Esophagus muscularis mucosa (tissue), 4 donors: Measurements from ENCODE around the gene OBP2B. TPM values are rescaled to one million over a fixed set of nuclear protein-coding genes. Genes with fewer than 3 reads are reported as not detected.
"Not testable (repeated sequence)": the region's sequence is repeated elsewhere in the genome, so short reads cannot be mapped to it uniquely, and the experiment has no call there.

Experiments
- DNase-seq: peaks from one replicate; pipeline ENCODE4 v3.0.0-alpha.2; 2017; ENCODE audit errors: extremely low spot score
- H3K27ac ChIP-seq, 4 donors: fragments of 200-600 bp; sonication (generic); replicated peaks in 1 of 4; 1 replicate in 3 of 4; 2 replicates in 1 of 4; pipeline ENCODE4 v1.5.1; 2016 to 2019; ENCODE audit warnings: mild to moderate bottlenecking in 1 of 4
- H3K27me3 ChIP-seq, 4 donors: fragments of 200-600 bp; sonication (generic); one replicate each; pipeline versions ENCODE4 v1.5.1 to v1.6.0; 2016 to 2019
- H3K36me3 ChIP-seq, 4 donors: fragments of 200-600 bp; sonication (generic); one replicate each; pipeline ENCODE4 v1.5.1; 2016 to 2019
- H3K4me1 ChIP-seq, 4 donors: fragments of 200-600 bp; sonication (generic); one replicate each; pipeline ENCODE4 v1.5.1; 2016 to 2019
- H3K4me3 ChIP-seq, 4 donors: fragments of 200-600 bp; sonication (generic); 1 replicate in 2 of 4; 2 replicates in 2 of 4; pipeline ENCODE4 v1.5.1; 2016 to 2019; ENCODE audit warnings: mild to moderate bottlenecking in 4 of 4, moderate library complexity in 1 of 4
- H3K9me3 ChIP-seq, 4 donors: fragments of 200-600 bp; sonication (generic); 1 replicate in 3 of 4; 2 replicates in 1 of 4; pipeline ENCODE4 v1.5.1; 2016 to 2019
- EP300 ChIP-seq: sonication (generic); formaldehyde crosslinking; IDR thresholded peaks from one replicate; pipeline ENCODE4 v1.6.1; 2017; ENCODE audit warnings: antibody characterized with exemption
- POLR2A ChIP-seq: fragments of 450-650 bp; IDR thresholded peaks from one replicate; pipeline ENCODE4 v1.6.1; 2017; ENCODE audit warnings: antibody characterized with exemption, moderate library complexity, mild to moderate bottlenecking, low read depth
- POLR2AphosphoS5 ChIP-seq, 2 donors: sonication (generic); formaldehyde crosslinking; IDR thresholded peaks; one replicate each; pipeline ENCODE4 v1.6.1; 2017; ENCODE audit warnings: antibody characterized with exemption in 2 of 2
- WGBS: methylation state at CpG from one replicate; pipeline ENCODE4 v1.1.5; 2018; 5-methylcytosine and 5-hydroxymethylcytosine counted together
- intact Hi-C: fragments of 100-400 bp; cut with DNase I; formaldehyde crosslinking; loops from one replicate; pipeline ENCODE4 v1.15.1; 2023
- total RNA-seq, 4 donors: library from RNA; depleted of rRNA; stranded (reverse); fragments of >200 nt; gene quantifications; one replicate each; pipeline versions ENCODE4 v1.1.0 to v1.2.1, GENCODE V29; 2016
- TF ChIP-seq, protein P1 (sequence below), 3 experiments: fragments of 200-600 bp in 2 of 3; fragments of 450-650 bp in 1 of 3; sonication (generic) in 2 of 3; IDR thresholded peaks; one replicate each; pipeline ENCODE4 v1.5.1; 2017 to 2019; ENCODE audit warnings: antibody characterized with exemption in 3 of 3, mild to moderate bottlenecking in 2 of 3, moderate library complexity in 1 of 3

Gene OBP2B
- total RNA-seq, 4 donors from 2014 or later, result not detected

DNA sequence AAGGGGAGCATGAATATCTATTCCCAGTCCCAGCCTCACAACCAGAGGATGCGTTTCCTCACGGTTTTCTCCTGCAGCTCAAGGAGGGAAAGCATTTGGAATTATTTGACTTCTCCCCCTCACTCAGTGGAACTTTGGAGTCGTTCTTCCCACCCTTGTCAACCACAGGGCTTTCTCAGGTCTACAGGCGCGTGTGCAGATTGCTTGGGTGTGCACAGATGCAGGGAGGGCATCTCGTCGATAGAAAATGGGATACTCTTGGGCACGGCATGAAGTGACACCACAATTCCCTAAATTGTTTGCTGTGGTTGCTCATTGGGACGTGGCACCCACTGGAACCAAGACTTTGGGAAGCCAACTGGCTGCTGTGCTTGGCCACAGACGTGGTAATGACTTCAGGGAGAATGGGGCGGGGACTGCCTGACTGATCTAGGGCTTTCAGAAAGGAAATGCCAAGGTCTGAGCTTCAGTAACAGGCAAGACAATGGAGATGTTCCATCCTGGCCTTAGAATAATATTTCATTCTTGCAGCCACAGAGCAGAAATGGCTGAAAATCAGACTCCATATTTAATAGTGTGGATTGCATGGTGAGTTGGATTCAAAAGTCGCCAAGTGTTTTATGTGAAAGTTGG is 12.2 kb upstream of the OBP2B start:
- Histone ChIP-seq H3K27ac (no peak overlapping the region), H3K4me3 (no peak overlapping the region), H3K9me3 (no peaks in the 10 kb centered on the region), H3K27me3 (peaks cover 0 to 49% (median 0%) of the 10 kb centered on the region in 4 donors), H3K4me1 (no peaks in the 10 kb centered on the region), H3K36me3 (no peaks in the 10 kb centered on the region)
- 73% methylated on average over 12 of the region's 12 CpGs for WGBS
- TF ChIP-seq POLR2AphosphoS5 (IDR thresholded peaks at IDR 0.05) (no peak), POLR2A (no peak), EP300 (no peak)
- TF ChIP-seq, protein P1, sequence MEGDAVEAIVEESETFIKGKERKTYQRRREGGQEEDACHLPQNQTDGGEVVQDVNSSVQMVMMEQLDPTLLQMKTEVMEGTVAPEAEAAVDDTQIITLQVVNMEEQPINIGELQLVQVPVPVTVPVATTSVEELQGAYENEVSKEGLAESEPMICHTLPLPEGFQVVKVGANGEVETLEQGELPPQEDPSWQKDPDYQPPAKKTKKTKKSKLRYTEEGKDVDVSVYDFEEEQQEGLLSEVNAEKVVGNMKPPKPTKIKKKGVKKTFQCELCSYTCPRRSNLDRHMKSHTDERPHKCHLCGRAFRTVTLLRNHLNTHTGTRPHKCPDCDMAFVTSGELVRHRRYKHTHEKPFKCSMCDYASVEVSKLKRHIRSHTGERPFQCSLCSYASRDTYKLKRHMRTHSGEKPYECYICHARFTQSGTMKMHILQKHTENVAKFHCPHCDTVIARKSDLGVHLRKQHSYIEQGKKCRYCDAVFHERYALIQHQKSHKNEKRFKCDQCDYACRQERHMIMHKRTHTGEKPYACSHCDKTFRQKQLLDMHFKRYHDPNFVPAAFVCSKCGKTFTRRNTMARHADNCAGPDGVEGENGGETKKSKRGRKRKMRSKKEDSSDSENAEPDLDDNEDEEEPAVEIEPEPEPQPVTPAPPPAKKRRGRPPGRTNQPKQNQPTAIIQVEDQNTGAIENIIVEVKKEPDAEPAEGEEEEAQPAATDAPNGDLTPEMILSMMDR (IDR thresholded peaks at IDR 0.05), result no peak
- intact Hi-C loops, result no loop called here
- no peak for DNase-seq

DNA sequence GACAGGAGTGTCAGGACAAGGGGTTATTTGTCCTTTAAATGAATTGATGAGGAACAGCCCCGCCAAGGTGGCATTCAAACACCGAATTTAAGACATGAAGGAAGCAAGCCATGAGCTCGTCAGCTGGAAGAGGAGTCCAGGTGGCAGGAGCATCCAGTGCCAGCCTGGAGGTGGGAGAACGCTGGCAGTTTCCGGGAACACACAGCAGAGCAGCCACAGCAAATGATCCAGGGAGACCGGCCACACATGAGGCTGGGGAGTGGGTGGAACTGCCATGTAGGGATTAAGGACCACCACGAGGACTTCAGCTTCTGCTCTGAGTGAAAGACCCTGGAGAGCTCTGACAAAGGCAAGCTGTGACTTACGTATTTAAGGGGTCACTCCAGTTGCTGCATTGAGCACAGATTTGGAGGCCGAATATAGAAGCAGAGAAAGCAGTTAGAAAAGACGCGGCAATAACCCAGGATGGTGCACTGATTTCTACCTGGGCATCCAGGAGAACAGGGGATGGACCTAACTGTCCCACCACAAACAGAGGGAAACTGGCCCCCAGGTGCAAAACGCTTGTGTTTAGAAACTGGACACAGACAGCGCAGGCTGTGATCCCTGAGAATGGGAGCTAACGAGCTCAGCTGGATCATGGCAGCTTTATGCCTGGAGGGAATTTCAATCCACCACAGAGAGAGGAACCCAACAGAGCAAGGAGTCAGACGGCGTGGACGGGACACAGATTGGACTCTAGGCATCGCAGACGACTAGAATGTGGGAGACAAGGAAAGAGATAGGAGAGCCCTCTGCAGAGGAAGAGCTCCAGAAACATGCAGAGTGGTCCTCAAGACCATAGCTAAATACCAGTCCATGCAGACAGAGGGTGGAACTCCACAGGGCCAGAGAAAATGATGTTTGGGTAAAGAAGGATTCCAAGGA is 9.3 kb upstream of the OBP2B start:
- H3K36me3 ChIP-seq, H3K27ac ChIP-seq, H3K4me1 ChIP-seq, H3K4me3 ChIP-seq, H3K9me3 ChIP-seq, DNase-seq, intact Hi-C loops: not testable (repeated sequence)
- H3K27me3 ChIP-seq, result peaks cover 0 to 25% (median 0%) of the 10 kb centered on the region in 4 donors
- WGBS, result 79% methylated on average over 15 of the region's 19 CpGs

DNA sequence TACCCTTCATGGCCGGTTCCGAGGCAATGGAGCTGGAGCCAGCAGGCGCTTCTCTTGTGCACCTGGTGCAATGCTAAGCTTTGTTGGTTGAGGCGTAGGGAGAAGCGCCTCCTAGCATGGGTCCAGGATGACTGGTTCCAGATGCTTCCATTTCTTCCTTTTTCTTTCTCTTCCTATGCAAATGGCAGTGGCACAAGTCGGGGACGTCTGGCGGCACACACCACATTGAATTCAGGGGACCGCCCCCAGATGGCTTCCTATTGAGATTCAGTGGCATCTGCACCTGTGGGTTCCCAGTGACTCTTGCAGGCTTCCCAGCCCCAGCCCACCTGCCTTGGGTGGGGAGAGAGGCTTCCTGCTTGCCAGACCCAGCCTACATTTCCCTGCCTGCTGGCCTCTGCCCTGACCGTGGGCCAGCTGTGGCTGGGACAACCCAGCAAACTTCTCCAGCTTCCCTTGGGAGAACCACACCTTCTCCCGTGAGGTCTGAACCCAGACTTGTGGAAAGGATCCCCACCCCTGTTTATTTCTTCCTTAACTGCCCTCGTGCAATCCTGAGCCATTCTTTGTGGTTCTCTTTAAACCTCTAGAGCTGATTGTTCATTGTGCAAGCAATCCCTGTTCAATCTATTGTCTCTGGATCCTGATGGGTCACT is 8.4 kb upstream of the OBP2B start:
- DNase-seq, H3K4me1 ChIP-seq, H3K4me3 ChIP-seq, H3K27ac ChIP-seq, H3K36me3 ChIP-seq, intact Hi-C loops, H3K9me3 ChIP-seq: not testable (repeated sequence)
- 64% methylated on average over 12 of the region's 12 CpGs for WGBS
- peaks cover 0 to 30% (median 0%) of the 10 kb centered on the region in 4 donors for H3K27me3 ChIP-seq

DNA sequence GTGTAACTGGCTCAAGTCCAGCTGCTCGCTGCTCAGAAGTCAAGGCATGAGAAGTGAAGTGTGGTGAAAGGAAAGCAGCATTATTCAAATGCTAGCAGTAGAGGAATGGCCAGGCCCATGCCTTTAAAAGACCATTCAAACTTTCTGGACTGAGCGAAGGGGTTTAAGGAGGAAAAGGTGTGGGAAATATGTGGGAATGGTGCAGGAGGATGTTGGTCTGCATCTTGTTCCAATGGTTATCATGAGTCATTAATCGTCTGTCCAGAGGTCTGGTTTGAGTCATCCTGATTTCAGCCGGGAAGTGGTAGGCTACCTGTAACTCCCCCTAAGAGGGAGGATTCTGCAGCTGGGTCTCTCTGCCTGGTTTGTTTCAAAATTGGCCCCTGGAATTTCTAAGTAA is 5.2 kb upstream of the OBP2B start:
- H3K9me3 ChIP-seq, DNase-seq, H3K4me1 ChIP-seq, H3K27ac ChIP-seq, H3K4me3 ChIP-seq, intact Hi-C loops, H3K36me3 ChIP-seq: not testable (repeated sequence)
- H3K27me3 ChIP-seq, result peaks cover 0 to 43% (median 0%) of the 10 kb centered on the region in 4 donors
- 46% methylated on average over 4 of the region's 4 CpGs for WGBS

DNA sequence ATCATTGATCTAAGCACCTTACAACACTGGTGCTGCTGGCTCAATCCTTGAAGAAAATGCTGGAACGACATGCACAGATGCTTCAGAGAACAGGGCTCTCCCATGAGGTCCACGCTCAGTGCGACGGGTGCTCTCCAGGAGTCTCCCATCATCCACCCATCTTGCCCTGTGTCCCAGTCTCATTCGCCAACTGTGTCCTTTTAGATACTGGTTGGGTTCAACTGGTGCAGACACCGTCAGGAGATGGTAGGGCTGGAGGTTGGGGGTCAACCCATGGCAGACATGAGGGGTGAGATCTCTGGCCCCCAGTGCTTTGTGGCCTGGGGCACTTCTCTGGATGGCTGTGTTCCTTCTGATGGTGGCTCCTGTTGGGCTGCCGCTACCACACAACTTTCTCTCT is 1.6 kb upstream of the OBP2B start:
- no peaks in the 10 kb centered on the region for H3K36me3 ChIP-seq
- TF ChIP-seq POLR2AphosphoS5 (IDR thresholded peaks at IDR 0.05) (no peak), EP300 (no peak), POLR2A (no peak)
- TF ChIP-seq, protein P1 (IDR thresholded peaks at IDR 0.05), result no peak
- H3K9me3 ChIP-seq, result peaks cover 0 to 8% (median 6%) of the 10 kb centered on the region in 4 donors
- WGBS, result 82% methylated on average over 7 of the region's 7 CpGs
- peaks cover 0 to 54% (median 0%) of the 10 kb centered on the region in 4 donors for H3K27me3 ChIP-seq
- no peak overlapping the region for H3K27ac ChIP-seq
- H3K4me1 ChIP-seq, result no peaks in the 10 kb centered on the region
- DNase-seq, result no peak
- intact Hi-C loops, result no loop called here
- H3K4me3 ChIP-seq, result no peak overlapping the region

DNA sequence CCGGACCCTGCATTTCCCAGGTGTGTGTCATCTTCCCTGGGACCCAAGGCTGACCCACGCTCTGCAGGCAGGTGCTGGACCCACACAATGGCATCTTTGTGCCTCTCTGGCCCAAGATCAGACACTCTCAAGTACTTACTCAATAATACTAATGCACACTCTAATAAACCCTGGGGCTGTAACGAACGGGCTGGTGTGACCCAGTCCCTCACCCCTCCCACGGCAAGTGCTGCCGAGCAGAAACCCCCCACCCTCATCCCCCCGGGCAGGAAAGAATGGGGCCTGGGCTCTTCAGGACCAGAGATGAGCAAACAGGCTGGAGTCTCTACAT is 1.1 kb upstream of the OBP2B start:
- no peaks in the 10 kb centered on the region for H3K4me1 ChIP-seq
- 66% methylated on average over 6 of the region's 7 CpGs for WGBS
- H3K36me3 ChIP-seq, result no peaks in the 10 kb centered on the region
- intact Hi-C loops, result no loop called here
- no peak for TF ChIP-seq EP300
- DNase-seq, result no peak
- no peak overlapping the region for H3K4me3 ChIP-seq
- peaks cover 0 to 58% (median 0%) of the 10 kb centered on the region in 4 donors for H3K27me3 ChIP-seq
- no peak overlapping the region for H3K27ac ChIP-seq
- peaks cover 0 to 8% (median 6%) of the 10 kb centered on the region in 4 donors for H3K9me3 ChIP-seq

DNA sequence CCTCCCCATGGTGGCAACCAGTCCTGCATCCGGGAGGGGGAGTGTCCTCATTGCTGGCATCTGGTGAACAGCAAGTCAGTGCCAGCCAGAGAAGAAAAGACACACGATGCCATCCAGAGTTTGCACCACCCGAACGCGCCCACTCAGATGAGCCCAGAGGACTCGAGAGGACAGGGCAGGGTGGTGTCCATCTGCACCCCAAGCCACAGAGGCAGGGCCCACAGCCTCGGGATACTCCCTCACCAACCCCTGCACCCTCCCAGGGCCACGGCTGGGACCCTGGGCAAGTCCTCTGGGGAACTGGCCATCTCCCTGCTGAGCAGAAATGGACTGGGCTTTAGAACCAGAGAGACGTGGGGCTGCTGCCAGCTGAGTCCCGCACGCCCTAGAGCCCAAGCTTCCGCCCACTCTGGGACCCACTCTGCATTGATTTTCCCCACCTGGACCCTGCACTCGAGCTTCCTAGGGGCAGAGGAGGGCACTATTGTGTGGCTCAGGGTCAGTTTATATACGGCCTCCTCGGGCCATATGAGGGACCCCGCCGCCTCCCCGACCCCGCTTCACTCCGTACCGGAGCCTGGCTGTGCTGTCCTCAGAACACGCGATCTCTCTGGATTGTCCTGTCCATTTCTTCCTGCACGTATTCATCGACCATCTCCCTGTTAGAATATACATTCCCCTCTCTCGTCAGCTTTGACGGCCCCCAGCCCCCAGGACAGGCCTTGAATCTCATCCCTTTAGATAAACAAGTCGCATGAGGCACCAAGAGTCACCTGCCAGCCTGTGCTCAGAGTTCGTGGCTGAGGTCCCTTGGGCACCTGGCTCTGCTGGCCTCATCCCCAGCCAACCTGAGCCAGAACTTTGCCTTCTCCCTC is 514 bp upstream of the OBP2B start:
- 69% methylated on average over 21 of the region's 29 CpGs for WGBS
- H3K4me3 ChIP-seq, H3K4me1 ChIP-seq, H3K9me3 ChIP-seq, intact Hi-C loops, DNase-seq, H3K27ac ChIP-seq, H3K36me3 ChIP-seq: not testable (repeated sequence)
- peaks cover 0 to 64% (median 0%) of the 10 kb centered on the region in 4 donors for H3K27me3 ChIP-seq

DNA sequence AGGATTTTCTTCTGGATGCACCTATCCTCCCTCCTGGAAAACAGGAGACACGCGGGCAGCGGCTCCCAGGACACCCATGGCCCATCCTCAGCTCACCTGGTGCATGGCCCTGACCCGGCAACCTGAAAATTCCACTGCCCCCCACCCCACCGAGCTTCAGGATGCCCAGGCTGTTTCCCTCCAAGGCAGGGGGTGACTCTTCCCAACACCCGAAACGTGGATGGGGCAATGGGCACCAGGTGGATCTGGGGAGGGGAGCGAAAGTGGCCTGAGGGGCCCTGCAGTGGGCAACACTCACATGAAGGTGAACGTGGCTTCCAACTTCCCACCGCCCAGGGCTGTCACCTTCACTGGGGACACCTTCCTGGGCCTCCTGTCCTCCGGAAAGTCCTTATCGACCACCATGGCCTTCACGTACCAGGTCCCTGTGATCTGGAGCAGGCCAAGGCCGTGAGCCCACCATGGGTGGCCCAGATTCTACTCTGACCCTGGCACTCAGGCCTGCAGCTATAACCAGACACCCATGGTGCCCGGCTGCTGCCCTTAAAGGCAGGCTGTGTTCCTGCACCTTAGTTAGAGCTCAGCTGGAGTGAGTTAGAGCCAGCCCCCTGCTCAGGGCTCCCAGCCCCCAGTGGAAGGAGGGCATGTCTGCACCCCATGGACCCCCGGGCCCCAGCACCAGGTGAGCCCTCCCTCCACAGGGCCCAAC is 725 bp downstream of the OBP2B start:
- intact Hi-C loops, H3K4me1 ChIP-seq, H3K4me3 ChIP-seq, H3K36me3 ChIP-seq, DNase-seq, H3K9me3 ChIP-seq, H3K27ac ChIP-seq: not testable (repeated sequence)
- 89% methylated on average over 12 of the region's 16 CpGs for WGBS
- H3K27me3 ChIP-seq, result peaks cover 0 to 73% (median 0%) of the 10 kb centered on the region in 4 donors
